Prostate gland (tissue), 2 donors: ENCODE measurements around the gene DCTN2. TPM values are rescaled to one million over a fixed set of nuclear protein-coding genes. Genes with fewer than 3 reads are reported as not detected.

ENCODE experiments used
- DNase-seq: peaks from one replicate; pipeline ENCODE4 v3.0.0-alpha.2; 2019; ENCODE audit warnings: low spot score
- H3K27ac ChIP-seq, 2 donors: fragments of 200-600 bp; sonication (generic); 2 replicates each; pipeline ENCODE4 v1.5.1; 2017 to 2019
- H3K27me3 ChIP-seq: fragments of 200-600 bp; sonication (generic); replicated peaks from 2 replicates; pipeline ENCODE4 v1.5.1; 2019; ENCODE audit not compliant: insufficient read depth
- H3K36me3 ChIP-seq, 2 donors: fragments of 200-600 bp; sonication (generic); 1 replicate in 1 of 2; 2 replicates in 1 of 2; pipeline versions ENCODE4 v1.5.1 to v1.8.1; 2017 to 2019
- H3K4me1 ChIP-seq: fragments of 200-600 bp; sonication (generic); replicated peaks from 2 replicates; pipeline ENCODE4 v1.5.1; 2019
- H3K4me3 ChIP-seq, 2 donors: fragments of 200-600 bp; sonication (generic); 2 replicates each; pipeline ENCODE4 v1.5.1; 2017 to 2019
- H3K9me3 ChIP-seq: fragments of 200-600 bp; sonication (generic); 2 replicates; pipeline ENCODE4 v1.5.1; 2017
- CTCF ChIP-seq, 4 experiments: fragments of 200-600 bp in 2 of 4; fragments of 450-650 bp in 2 of 4; sonication (generic) in 2 of 4; IDR thresholded peaks; 1 replicate in 3 of 4; 2 replicates in 1 of 4; pipeline ENCODE4 v1.5.1; 2016 to 2019; ENCODE audit warnings: antibody characterized with exemption in 4 of 4, mild to moderate bottlenecking in 2 of 4, moderate library complexity in 2 of 4
- POLR2A ChIP-seq: fragments of 450-650 bp; IDR thresholded peaks from one replicate; pipeline ENCODE4 v1.6.1; 2016; ENCODE audit warnings: antibody characterized with exemption, mild to moderate bottlenecking
- POLR2AphosphoS5 ChIP-seq: sonication (generic); formaldehyde crosslinking; IDR thresholded peaks from one replicate; pipeline ENCODE4 v1.6.1; 2017; ENCODE audit warnings: antibody characterized with exemption
- WGBS: methylation state at CpG from one replicate; pipeline ENCODE4 v1.1.5; 2018; 5-methylcytosine and 5-hydroxymethylcytosine counted together
- intact Hi-C: fragments of 100-400 bp; cut with DNase I; formaldehyde crosslinking; loops from one replicate; pipeline ENCODE4 v1.14.2; 2022
- total RNA-seq, 2 donors: library from RNA; depleted of rRNA; stranded (reverse); fragments of >200 nt; gene quantifications; one replicate each; pipeline ENCODE4 v1.1.0, GENCODE V29; 2016

The DCTN2 gene
- total RNA-seq, 2 donors from 2014 or later, result 131 to 157 TPM

- H3K9me3 ChIP-seq, result no peaks in the 10 kb centered on the region
- no peak for DNase-seq
- H3K27me3 ChIP-seq, result no peaks in the 10 kb centered on the region
- no peaks in the 10 kb centered on the region for H3K4me1 ChIP-seq
- 80% methylated on average over 2 of the region's 2 CpGs for WGBS
- TF ChIP-seq POLR2AphosphoS5 (no peak), CTCF (IDR thresholded peaks at IDR 0.05) (no peak), POLR2A (no peak)
- H3K36me3 ChIP-seq, result no peaks in the 10 kb centered on the region
- H3K27ac ChIP-seq, result no peak overlapping the region
- intact Hi-C loops, result no loop called here
- H3K4me3 ChIP-seq, result no peak overlapping the region
Observed at GRCh38 chr12:57560516-57560915, 13.5 kb upstream of the DCTN2 start.

DNA sequence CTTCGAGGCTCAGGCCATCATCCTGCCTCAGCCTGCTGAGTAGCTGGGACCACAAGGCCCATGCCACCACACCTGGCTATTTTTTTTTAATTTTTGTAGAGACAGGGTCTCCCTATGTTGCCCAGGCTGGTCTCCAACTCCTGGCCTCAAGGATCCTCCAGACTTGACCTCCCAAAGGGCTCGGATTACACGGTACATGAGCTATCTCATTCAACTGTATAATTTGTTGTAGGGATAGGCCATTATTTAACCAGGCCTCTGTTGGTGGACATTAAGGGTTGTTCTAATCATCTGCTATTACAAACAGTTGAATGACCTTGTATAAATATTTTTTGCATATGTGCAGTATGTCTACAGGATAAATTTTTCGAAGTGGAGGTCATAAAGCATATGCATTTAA is 11.9 kb upstream of the DCTN2 start:
- intact Hi-C loops, result no loop called here
- no peak for DNase-seq
- no peak for TF ChIP-seq POLR2A
- TF ChIP-seq POLR2AphosphoS5, result no peak
- TF ChIP-seq CTCF (IDR thresholded peaks at IDR 0.05), result no peak
- WGBS, result 86% methylated on average over 4 of the region's 4 CpGs
- Histone ChIP-seq H3K27me3 (no peaks in the 10 kb centered on the region), H3K4me1 (no peaks in the 10 kb centered on the region), H3K36me3 (no peaks in the 10 kb centered on the region), H3K4me3 (no peak overlapping the region), H3K27ac (no peak overlapping the region), H3K9me3 (no peaks in the 10 kb centered on the region)

- DNase-seq, result no peak
- Histone ChIP-seq H3K4me1 (no peaks in the 10 kb centered on the region), H3K9me3 (no peaks in the 10 kb centered on the region), H3K36me3 (no peaks in the 10 kb centered on the region), H3K27ac (no peak overlapping the region), H3K4me3 (no peak overlapping the region), H3K27me3 (peaks cover 8% of the 10 kb centered on the region)
- TF ChIP-seq CTCF (IDR thresholded peaks at IDR 0.05) (no peak), POLR2AphosphoS5 (no peak), POLR2A (no peak)
- intact Hi-C loops, result no loop called here
- whole genome bisulfite sequencing, result 100% methylated on average over 1 of the region's 1 CpG
Observed at GRCh38 chr12:57554897-57555296, 7.9 kb upstream of the DCTN2 start.

GRCh38 chr12:57554453-57554852 is 7.5 kb upstream of the DCTN2 start:
- H3K27ac ChIP-seq, result no peak overlapping the region
- no peak for DNase-seq
- H3K4me3 ChIP-seq, result no peak overlapping the region
- H3K4me1 ChIP-seq, result no peaks in the 10 kb centered on the region
- no peaks in the 10 kb centered on the region for H3K36me3 ChIP-seq
- no peak for TF ChIP-seq POLR2AphosphoS5
- TF ChIP-seq CTCF (IDR thresholded peaks at IDR 0.05), result no peak
- TF ChIP-seq POLR2A, result no peak
- peaks cover 10% of the 10 kb centered on the region for H3K27me3 ChIP-seq
- no peaks in the 10 kb centered on the region for H3K9me3 ChIP-seq
- WGBS, result 92% methylated on average over 2 of the region's 2 CpGs
- intact Hi-C loops, result no loop called here

DNA sequence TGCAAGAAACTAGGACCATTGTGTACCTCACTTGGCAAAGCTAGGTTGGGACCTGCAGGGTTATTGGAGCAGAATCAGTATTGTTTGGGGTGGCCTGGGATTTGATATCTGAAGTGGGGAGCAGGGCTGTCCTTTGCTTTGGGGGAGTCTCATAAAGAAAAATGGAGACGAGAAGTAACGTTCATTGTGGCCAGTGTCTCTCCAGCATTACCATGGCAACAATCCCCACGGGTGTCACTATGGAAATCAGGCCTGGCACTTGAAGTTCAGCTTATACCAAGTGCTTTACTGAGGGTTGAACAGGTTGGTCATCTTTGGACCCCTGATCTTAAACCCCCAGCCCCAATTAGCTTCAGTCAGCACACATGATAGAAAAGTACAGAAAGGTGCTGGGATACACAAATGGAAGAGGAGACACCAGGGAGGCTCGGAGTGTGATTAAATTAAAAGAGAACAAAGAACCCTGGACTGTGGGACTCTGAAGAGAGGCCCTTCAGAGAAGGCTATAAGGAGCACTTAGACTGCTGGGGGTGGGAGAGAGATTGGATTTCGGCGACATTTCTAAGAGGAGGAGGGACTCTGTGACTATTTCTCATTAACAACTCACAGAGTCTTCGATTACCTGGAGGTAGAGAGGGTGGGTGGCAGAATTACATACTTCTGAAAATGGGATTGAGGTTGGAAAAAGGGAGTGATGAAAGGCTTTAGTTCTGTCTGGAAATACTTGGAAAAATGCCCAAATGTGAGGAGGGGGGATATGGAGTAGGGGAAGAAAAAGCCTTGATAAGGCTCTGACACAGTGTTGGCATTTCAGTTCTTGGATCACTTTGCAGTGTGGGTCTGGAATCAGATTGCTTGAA is 6.6 kb upstream of the DCTN2 start:
- no peak for TF ChIP-seq POLR2AphosphoS5
- no peak for TF ChIP-seq POLR2A
- no peak for TF ChIP-seq CTCF (IDR thresholded peaks at IDR 0.05)
- WGBS, result 49% methylated on average over 7 of the region's 7 CpGs
- Histone ChIP-seq H3K4me1 (no peaks in the 10 kb centered on the region), H3K4me3 (no peak overlapping the region), H3K27ac (no peak overlapping the region), H3K9me3 (no peaks in the 10 kb centered on the region), H3K36me3 (no peaks in the 10 kb centered on the region), H3K27me3 (peaks cover 12% of the 10 kb centered on the region)
- intact Hi-C loops, result no loop called here
- DNase-seq, result no peak
